ENCODE measurements around the gene STS. TPM values are rescaled to one million over a fixed set of nuclear protein-coding genes. Genes with fewer than 3 reads are reported as not detected.
A peak's percentile ranks its signal among the peaks of the same experiment; 100 is the strongest.

Gene STS
- total and polyA plus RNA-seq, 2 experiments from 2014 or later = 0.44 to 1.7 TPM

DNA sequence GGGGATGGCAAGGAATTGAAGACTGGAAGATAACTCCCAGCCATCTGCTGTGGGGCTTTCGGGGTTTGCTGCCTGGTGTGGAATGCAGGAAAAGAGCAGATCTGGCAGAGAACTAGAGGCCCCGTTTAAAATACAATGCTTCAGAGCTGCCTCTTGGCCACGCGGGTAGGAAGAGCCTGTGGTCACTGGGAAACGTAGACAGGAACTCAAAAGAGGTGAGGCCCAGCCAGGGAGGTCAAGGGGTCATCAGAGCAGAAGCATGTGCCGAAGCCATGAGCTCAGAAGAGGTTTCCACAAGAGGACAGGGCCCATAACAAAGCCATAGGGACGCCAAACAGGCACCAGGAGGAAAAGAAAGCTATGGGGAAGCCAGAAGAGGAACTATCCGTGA lies 14.5 kb upstream of the STS start:
- Histone ChIP-seq H3K4me2 (no peak overlapping the region), H3K27ac (ENCODE audit: low read depth) (peak overlapping the region; percentile 85; the same call in 1 of the 2 replicates), H3K27me3 (ENCODE audit: insufficient read depth) (no peaks in the 10 kb centered on the region), H3F3A (replicated peaks; ENCODE audit: low read depth) (no peaks in the 10 kb centered on the region), H3K9me2 (ENCODE audit: insufficient read depth) (no peaks in the 10 kb centered on the region), H3K36me3 (ENCODE audit: insufficient read depth) (no peaks in the 10 kb centered on the region), H4K20me1 (replicated peaks; ENCODE audit: insufficient read depth) (no peaks in the 10 kb centered on the region), H3K79me2 (replicated peaks; ENCODE audit: insufficient read depth) (0 out of 2 replicates have a peak, but pooled peaks cover 8% of the 10 kb centered on the region), H2AFZ (no peak overlapping the region), H3K4me1 (ENCODE audit: insufficient read depth) (no peaks in the 10 kb centered on the region; the same call in 1 of the 2 replicates), H3K4me3 (no peak overlapping the region)
- TF ChIP-seq, protein P1, sequence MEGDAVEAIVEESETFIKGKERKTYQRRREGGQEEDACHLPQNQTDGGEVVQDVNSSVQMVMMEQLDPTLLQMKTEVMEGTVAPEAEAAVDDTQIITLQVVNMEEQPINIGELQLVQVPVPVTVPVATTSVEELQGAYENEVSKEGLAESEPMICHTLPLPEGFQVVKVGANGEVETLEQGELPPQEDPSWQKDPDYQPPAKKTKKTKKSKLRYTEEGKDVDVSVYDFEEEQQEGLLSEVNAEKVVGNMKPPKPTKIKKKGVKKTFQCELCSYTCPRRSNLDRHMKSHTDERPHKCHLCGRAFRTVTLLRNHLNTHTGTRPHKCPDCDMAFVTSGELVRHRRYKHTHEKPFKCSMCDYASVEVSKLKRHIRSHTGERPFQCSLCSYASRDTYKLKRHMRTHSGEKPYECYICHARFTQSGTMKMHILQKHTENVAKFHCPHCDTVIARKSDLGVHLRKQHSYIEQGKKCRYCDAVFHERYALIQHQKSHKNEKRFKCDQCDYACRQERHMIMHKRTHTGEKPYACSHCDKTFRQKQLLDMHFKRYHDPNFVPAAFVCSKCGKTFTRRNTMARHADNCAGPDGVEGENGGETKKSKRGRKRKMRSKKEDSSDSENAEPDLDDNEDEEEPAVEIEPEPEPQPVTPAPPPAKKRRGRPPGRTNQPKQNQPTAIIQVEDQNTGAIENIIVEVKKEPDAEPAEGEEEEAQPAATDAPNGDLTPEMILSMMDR (conservative IDR thresholded peaks at IDR 0.05; ENCODE audit: low read depth in 2 of 2) = no peak
- TF ChIP-seq EZH2phosphoT487 (IDR thresholded peaks at IDR 0.05; ENCODE audit: unreplicated experiment) (no peak), ZNF114 (CRISPR knock-in tag; IDR thresholded peaks at IDR 0.05) (no peak), POLR2AphosphoS5 (IDR thresholded peaks at IDR 0.05; ENCODE audit: low read depth) (no peak), EZH2 (IDR thresholded peaks at IDR 0.05; ENCODE audit: low read depth, unreplicated experiment) (no peak), ZNF331 (CRISPR knock-in tag; IDR thresholded peaks at IDR 0.05; ENCODE audit: low read depth) (no peak), JUNB (IDR thresholded peaks at IDR 0.05; ENCODE audit: unreplicated experiment) (no peak), NANOG (IDR thresholded peaks at IDR 0.05; ENCODE audit: borderline replicate concordance) (no peak), STAT1 (IDR thresholded peaks at IDR 0.05; ENCODE audit: unreplicated experiment) (no peak), CREB1 (CRISPR knock-in tag; IDR thresholded peaks at IDR 0.05; ENCODE audit: low read depth) (no peak)
- TF ChIP-seq, protein P2, sequence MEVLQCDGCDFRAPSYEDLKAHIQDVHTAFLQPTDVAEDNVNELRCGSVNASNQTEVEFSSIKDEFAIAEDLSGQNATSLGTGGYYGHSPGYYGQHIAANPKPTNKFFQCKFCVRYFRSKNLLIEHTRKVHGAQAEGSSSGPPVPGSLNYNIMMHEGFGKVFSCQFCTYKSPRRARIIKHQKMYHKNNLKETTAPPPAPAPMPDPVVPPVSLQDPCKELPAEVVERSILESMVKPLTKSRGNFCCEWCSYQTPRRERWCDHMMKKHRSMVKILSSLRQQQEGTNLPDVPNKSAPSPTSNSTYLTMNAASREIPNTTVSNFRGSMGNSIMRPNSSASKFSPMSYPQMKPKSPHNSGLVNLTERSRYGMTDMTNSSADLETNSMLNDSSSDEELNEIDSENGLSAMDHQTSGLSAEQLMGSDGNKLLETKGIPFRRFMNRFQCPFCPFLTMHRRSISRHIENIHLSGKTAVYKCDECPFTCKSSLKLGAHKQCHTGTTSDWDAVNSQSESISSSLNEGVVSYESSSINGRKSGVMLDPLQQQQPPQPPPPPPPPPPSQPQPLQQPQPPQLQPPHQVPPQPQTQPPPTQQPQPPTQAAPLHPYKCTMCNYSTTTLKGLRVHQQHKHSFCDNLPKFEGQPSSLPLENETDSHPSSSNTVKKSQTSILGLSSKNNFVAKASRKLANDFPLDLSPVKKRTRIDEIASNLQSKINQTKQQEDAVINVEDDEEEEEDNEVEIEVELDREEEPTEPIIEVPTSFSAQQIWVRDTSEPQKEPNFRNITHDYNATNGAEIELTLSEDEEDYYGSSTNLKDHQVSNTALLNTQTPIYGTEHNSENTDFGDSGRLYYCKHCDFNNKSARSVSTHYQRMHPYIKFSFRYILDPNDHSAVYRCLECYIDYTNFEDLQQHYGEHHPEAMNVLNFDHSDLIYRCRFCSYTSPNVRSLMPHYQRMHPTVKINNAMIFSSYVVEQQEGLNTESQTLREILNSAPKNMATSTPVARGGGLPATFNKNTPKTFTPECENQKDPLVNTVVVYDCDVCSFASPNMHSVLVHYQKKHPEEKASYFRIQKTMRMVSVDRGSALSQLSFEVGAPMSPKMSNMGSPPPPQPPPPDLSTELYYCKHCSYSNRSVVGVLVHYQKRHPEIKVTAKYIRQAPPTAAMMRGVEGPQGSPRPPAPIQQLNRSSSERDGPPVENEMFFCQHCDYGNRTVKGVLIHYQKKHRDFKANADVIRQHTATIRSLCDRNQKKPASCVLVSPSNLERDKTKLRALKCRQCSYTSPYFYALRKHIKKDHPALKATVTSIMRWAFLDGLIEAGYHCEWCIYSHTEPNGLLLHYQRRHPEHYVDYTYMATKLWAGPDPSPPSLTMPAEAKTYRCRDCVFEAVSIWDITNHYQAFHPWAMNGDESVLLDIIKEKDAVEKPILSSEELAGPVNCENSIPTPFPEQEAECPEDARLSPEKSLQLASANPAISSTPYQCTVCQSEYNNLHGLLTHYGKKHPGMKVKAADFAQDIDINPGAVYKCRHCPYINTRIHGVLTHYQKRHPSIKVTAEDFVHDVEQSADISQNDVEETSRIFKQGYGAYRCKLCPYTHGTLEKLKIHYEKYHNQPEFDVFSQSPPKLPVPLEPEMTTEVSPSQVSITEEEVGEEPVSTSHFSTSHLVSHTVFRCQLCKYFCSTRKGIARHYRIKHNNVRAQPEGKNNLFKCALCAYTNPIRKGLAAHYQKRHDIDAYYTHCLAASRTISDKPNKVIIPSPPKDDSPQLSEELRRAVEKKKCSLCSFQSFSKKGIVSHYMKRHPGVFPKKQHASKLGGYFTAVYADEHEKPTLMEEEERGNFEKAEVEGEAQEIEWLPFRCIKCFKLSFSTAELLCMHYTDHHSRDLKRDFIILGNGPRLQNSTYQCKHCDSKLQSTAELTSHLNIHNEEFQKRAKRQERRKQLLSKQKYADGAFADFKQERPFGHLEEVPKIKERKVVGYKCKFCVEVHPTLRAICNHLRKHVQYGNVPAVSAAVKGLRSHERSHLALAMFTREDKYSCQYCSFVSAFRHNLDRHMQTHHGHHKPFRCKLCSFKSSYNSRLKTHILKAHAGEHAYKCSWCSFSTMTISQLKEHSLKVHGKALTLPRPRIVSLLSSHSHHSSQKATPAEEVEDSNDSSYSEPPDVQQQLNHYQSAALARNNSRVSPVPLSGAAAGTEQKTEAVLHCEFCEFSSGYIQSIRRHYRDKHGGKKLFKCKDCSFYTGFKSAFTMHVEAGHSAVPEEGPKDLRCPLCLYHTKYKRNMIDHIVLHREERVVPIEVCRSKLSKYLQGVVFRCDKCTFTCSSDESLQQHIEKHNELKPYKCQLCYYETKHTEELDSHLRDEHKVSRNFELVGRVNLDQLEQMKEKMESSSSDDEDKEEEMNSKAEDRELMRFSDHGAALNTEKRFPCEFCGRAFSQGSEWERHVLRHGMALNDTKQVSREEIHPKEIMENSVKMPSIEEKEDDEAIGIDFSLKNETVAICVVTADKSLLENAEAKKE (CRISPR knock-in tag; IDR thresholded peaks at IDR 0.05) = no peak
- TF ChIP-seq, protein P3, sequence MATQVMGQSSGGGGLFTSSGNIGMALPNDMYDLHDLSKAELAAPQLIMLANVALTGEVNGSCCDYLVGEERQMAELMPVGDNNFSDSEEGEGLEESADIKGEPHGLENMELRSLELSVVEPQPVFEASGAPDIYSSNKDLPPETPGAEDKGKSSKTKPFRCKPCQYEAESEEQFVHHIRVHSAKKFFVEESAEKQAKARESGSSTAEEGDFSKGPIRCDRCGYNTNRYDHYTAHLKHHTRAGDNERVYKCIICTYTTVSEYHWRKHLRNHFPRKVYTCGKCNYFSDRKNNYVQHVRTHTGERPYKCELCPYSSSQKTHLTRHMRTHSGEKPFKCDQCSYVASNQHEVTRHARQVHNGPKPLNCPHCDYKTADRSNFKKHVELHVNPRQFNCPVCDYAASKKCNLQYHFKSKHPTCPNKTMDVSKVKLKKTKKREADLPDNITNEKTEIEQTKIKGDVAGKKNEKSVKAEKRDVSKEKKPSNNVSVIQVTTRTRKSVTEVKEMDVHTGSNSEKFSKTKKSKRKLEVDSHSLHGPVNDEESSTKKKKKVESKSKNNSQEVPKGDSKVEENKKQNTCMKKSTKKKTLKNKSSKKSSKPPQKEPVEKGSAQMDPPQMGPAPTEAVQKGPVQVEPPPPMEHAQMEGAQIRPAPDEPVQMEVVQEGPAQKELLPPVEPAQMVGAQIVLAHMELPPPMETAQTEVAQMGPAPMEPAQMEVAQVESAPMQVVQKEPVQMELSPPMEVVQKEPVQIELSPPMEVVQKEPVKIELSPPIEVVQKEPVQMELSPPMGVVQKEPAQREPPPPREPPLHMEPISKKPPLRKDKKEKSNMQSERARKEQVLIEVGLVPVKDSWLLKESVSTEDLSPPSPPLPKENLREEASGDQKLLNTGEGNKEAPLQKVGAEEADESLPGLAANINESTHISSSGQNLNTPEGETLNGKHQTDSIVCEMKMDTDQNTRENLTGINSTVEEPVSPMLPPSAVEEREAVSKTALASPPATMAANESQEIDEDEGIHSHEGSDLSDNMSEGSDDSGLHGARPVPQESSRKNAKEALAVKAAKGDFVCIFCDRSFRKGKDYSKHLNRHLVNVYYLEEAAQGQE (IDR thresholded peaks at IDR 0.05; ENCODE audit: unreplicated experiment) = no peak
- TF ChIP-seq, protein P4, sequence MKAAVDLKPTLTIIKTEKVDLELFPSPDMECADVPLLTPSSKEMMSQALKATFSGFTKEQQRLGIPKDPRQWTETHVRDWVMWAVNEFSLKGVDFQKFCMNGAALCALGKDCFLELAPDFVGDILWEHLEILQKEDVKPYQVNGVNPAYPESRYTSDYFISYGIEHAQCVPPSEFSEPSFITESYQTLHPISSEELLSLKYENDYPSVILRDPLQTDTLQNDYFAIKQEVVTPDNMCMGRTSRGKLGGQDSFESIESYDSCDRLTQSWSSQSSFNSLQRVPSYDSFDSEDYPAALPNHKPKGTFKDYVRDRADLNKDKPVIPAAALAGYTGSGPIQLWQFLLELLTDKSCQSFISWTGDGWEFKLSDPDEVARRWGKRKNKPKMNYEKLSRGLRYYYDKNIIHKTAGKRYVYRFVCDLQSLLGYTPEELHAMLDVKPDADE (IDR thresholded peaks at IDR 0.05) = no peak
- Mint-ChIP-seq H3K27me3 (ENCODE audit: insufficient read depth, low read depth, poor library complexity) (peaks cover 1% of the 10 kb centered on the region), H3K4me3 (no peak overlapping the region), H3K27ac (no peak overlapping the region), H3K4me1 (peaks cover 17% of the 10 kb centered on the region), H3K36me3 (ENCODE audit: low read depth) (peaks cover 6% of the 10 kb centered on the region; the same call in 1 of the 3 replicates), H3K9me3 (no peaks in the 10 kb centered on the region)
- no peak for DNase-seq (ENCODE audit: low spot score)
- ATAC-seq = no peak

All from GM23338 (cell line).